Mesendoderm (in vitro differentiated cells): ENCODE data around the gene MESP2.

ENCODE experiments used
- DNase-seq: peaks from one replicate; pipeline ENCODE4 v3.0.0; 2013
- H2AK5ac ChIP-seq: 2 replicates; pipeline ENCODE4 v1.6.1; 2013; ENCODE audit warnings: low read length, inconsistent platforms
- H2BK120ac ChIP-seq: 2 replicates; pipeline ENCODE4 v1.6.1; 2013; ENCODE audit warnings: low read depth, mild to moderate bottlenecking, low read length, moderate library complexity, mixed read lengths
- H2BK15ac ChIP-seq: replicated peaks from 2 replicates; pipeline ENCODE4 v1.6.1; 2013; ENCODE audit warnings: low read depth, mild to moderate bottlenecking, moderate library complexity
- H2BK5ac ChIP-seq: 2 replicates; pipeline ENCODE4 v1.6.1; 2013; ENCODE audit warnings: low read length, inconsistent platforms
- H3K18ac ChIP-seq: 2 replicates; pipeline ENCODE4 v1.6.1; 2013; ENCODE audit warnings: mild to moderate bottlenecking, low read length, mixed read lengths
- H3K23ac ChIP-seq: one replicate; pipeline ENCODE4 v1.6.1; 2013; ENCODE audit warnings: low read length
- H3K27ac ChIP-seq: 2 replicates; pipeline ENCODE4 v1.5.1; 2013; ENCODE audit warnings: low read depth, mild to moderate bottlenecking, inconsistent platforms, low read length, moderate library complexity
- H3K27me3 ChIP-seq: 2 replicates; pipeline ENCODE4 v1.6.1; 2013; ENCODE audit warnings: low read length, control low read depth, mild to moderate bottlenecking, inconsistent platforms; ENCODE audit not compliant: insufficient read depth, poor library complexity
- H3K36me3 ChIP-seq: 2 replicates; pipeline ENCODE4 v1.6.1; 2013; ENCODE audit warnings: low read length, inconsistent platforms; ENCODE audit not compliant: control insufficient read depth, insufficient read depth
- H3K4ac ChIP-seq: one replicate; pipeline ENCODE4 v1.6.1; 2013; ENCODE audit warnings: low read depth, mild to moderate bottlenecking, low read length, moderate library complexity
- H3K4me1 ChIP-seq: 2 replicates; pipeline ENCODE4 v1.6.1; 2013; ENCODE audit warnings: low read depth, low read length, inconsistent platforms; ENCODE audit not compliant: control insufficient read depth
- H3K4me2 ChIP-seq: 2 replicates; pipeline ENCODE4 v1.6.1; 2013; ENCODE audit warnings: low read length
- H3K4me3 ChIP-seq: 2 replicates; pipeline ENCODE4 v1.5.1; 2013; ENCODE audit warnings: mild to moderate bottlenecking, low read length
- H3K56ac ChIP-seq: one replicate; pipeline ENCODE4 v1.6.1; 2013; ENCODE audit warnings: low read length
- H3K79me1 ChIP-seq: 2 replicates; pipeline ENCODE4 v1.6.1; 2013; ENCODE audit warnings: low read length, inconsistent platforms
- H3K79me2 ChIP-seq: 2 replicates; pipeline ENCODE4 v1.6.1; 2013; ENCODE audit warnings: mild to moderate bottlenecking, low read length; ENCODE audit not compliant: control insufficient read depth, insufficient read depth
- H3K9ac ChIP-seq: 2 replicates; pipeline ENCODE4 v1.6.1; 2013; ENCODE audit warnings: low read length, inconsistent platforms
- H4K5ac ChIP-seq: one replicate; pipeline ENCODE4 v1.6.1; 2013; ENCODE audit warnings: low read length
- H4K8ac ChIP-seq: one replicate; pipeline ENCODE4 v1.6.1; 2013; ENCODE audit warnings: low read depth, mild to moderate bottlenecking, control low read depth, low read length, moderate library complexity
- WGBS: extraction: QIAGEN DNeasy Blood & Tissue Kit; methylation state at CpG from one replicate; pipeline ENCODE4 v1.1.7; 2013; ENCODE audit warnings: low lambda C conversion rate, missing lambda C conversion rate; ENCODE audit not compliant: insufficient coverage; ENCODE audit errors: extremely low coverage; 5-methylcytosine and 5-hydroxymethylcytosine counted together

Gene MESP2

GRCh38 chr15:89758981-89759380 lies 17.2 kb upstream of the MESP2 start:
- no peak overlapping the region for H3K27ac ChIP-seq
- H3K23ac ChIP-seq, result peak overlapping the region; percentile 96
- no peaks in the 10 kb centered on the region for H3K79me1 ChIP-seq
- no peak overlapping the region for H4K8ac ChIP-seq
- H3K4me2 ChIP-seq, result no peak overlapping the region
- peaks cover 14% of the 10 kb centered on the region for H3K4me1 ChIP-seq
- peak overlapping the region; percentile 85 for H3K56ac ChIP-seq
- H3K18ac ChIP-seq, result peak overlapping the region; percentile 2
- no peaks in the 10 kb centered on the region for H3K36me3 ChIP-seq
- no peaks in the 10 kb centered on the region for H3K27me3 ChIP-seq
- H2BK5ac ChIP-seq, result peak overlapping the region; percentile 93
- no CpG with 5 or more reads among the region's 8 CpGs for WGBS
- DNase-seq, result no peak
- peak overlapping the region; percentile 98 for H2AK5ac ChIP-seq
- no peaks in the 10 kb centered on the region for H3K79me2 ChIP-seq
- peak overlapping the region; percentile 60 for H4K5ac ChIP-seq
- no peak overlapping the region for H3K4ac ChIP-seq
- H2BK120ac ChIP-seq, result no peak overlapping the region
- H3K4me3 ChIP-seq, result no peak overlapping the region
- no peak overlapping the region for H2BK15ac ChIP-seq
- peak overlapping the region; percentile 48 for H3K9ac ChIP-seq

DNA sequence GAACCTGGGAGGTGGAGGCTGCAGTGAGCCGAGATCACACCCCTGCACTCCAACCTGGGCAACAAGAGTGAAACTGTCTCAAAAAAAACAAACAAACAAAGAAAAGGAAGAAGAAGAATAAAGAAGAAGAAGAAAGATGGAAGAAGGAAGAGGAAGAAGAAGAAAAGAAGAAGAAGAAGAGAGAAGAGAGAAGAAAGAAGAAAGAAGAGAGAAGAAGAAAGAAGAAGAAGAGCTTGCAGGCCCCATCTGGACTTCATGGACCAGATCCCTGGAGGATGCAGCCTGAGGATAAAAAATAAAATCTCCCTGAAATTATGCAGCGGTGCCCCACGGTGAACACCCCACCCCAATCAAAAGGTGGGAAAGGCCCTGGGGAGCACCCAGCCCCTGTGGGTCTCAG lies 16.3 kb upstream of the MESP2 start:
- H3K27me3 ChIP-seq, result no peaks in the 10 kb centered on the region
- H3K4ac ChIP-seq, result peak overlapping the region; percentile 36
- no peak overlapping the region for H3K27ac ChIP-seq
- no peak overlapping the region for H2AK5ac ChIP-seq
- H3K79me2 ChIP-seq, result no peaks in the 10 kb centered on the region
- peaks cover 14% of the 10 kb centered on the region for H3K4me1 ChIP-seq
- no peak overlapping the region for H4K5ac ChIP-seq
- DNase-seq, result no peak
- no peaks in the 10 kb centered on the region for H3K79me1 ChIP-seq
- H4K8ac ChIP-seq, result no peak overlapping the region
- no peaks in the 10 kb centered on the region for H3K36me3 ChIP-seq
- H3K4me3 ChIP-seq, result no peak overlapping the region
- peak overlapping the region; percentile 88 for H3K56ac ChIP-seq
- H3K4me2 ChIP-seq, result no peak overlapping the region
- H2BK15ac ChIP-seq, result no peak overlapping the region
- no peak overlapping the region for H3K18ac ChIP-seq
- no peak overlapping the region for H3K9ac ChIP-seq
- peak overlapping the region; percentile 50 for H2BK5ac ChIP-seq
- WGBS, result no CpG with 5 or more reads among the region's 3 CpGs
- H2BK120ac ChIP-seq, result no peak overlapping the region
- H3K23ac ChIP-seq, result no peak overlapping the region

DNA sequence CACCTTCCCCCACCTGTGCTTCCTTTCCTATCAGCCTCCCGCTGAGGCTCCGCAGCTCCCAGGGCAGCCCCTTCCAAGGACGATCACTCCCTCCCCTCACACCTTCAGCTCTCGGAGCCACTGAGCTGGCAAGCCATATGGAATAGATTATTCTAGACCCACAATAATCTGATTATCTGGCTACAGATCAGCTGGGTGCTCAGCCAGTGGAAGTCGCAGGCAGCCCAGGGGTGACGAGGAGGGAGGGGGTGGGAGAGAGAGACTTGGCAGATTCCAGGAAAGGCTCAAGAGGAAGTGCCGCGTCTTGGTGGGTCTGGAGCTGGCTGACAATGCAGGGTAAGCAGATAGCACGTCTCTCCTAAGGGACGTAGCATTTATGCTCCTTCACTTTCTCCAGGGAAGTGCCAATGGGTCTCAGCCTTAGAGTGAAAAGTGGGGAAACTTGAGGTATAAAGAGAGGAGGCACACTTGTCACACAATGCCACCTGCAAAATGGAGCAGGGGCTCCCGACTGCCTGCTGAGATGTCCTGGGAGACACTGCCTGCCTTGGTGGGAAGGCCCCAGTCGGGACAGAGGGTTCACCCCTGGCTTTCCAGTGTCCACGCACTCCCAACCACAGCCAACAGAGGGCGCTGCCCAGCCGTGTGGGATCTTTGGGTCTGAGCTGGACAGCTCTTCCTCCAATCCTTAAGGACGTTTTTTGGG lies 15.7 kb upstream of the MESP2 start:
- Histone ChIP-seq H3K4me1 (peaks cover 14% of the 10 kb centered on the region), H3K79me1 (no peaks in the 10 kb centered on the region), H3K27me3 (no peaks in the 10 kb centered on the region), H3K56ac (peak overlapping the region; percentile 88), H3K27ac (peak overlapping the region; percentile 6), H3K4me3 (no peak overlapping the region), H3K23ac (no peak overlapping the region), H3K36me3 (no peaks in the 10 kb centered on the region), H2BK5ac (peak overlapping the region; percentile 99), H4K8ac (no peak overlapping the region), H4K5ac (no peak overlapping the region), H3K79me2 (no peaks in the 10 kb centered on the region), H3K18ac (no peak overlapping the region), H2BK120ac (no peak overlapping the region), H2BK15ac (no peak overlapping the region), H3K4me2 (peak overlapping the region; percentile 67), H2AK5ac (no peak overlapping the region), H3K4ac (no peak overlapping the region), H3K9ac (peak overlapping the region; percentile 70)
- no CpG with 5 or more reads among the region's 16 CpGs for WGBS
- DNase-seq, result peak; percentile 96

DNA sequence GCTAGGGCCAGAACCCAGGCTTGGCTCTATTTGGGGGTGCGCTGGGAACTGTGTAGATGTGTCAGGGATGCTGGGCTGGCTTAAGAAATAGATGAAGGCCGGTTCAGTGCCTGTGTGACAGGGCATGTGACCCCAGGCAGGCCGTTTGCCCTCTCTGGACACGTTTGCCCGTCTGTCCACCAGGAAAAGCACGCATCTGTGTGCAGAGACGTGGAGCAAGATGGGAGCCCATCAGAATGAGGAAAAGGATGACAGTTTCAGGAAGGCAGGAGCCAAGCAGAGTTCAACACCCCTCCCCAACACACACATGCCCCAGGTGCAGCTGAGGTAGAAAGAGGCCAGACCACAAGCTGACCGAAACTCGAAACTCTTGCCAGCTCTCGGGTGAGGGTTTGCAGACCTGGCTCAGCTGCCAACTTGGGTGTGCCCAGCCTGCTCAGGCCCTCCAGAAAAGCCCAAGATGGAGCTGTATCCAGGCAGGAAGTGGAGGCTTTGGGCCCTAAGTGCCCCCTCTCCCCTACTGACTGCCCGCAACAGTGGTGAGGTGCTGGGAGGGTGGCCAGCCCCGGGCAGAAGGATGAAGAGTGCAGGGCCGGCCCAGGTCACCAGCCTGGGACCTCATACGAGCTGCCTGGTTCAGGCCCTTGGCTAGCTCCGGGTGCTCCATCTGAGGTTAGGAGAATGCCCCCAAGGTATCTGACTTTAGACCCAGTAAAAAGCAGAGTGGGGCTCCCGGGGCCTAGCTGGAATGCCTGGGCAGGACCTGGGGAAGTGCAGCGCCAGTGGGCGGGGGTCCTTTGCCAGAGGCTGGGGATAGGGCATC lies 14.9 kb upstream of the MESP2 start:
- H3K4me1 ChIP-seq, result peaks cover 14% of the 10 kb centered on the region
- H2AK5ac ChIP-seq, result peak overlapping the region; percentile 85
- peak overlapping the region; percentile 83 for H3K56ac ChIP-seq
- no peaks in the 10 kb centered on the region for H3K36me3 ChIP-seq
- no peak overlapping the region for H3K18ac ChIP-seq
- DNase-seq, result no peak
- H3K79me1 ChIP-seq, result no peaks in the 10 kb centered on the region
- no peak overlapping the region for H3K4ac ChIP-seq
- no peak overlapping the region for H3K4me2 ChIP-seq
- no peak overlapping the region for H3K4me3 ChIP-seq
- H4K5ac ChIP-seq, result no peak overlapping the region
- H3K23ac ChIP-seq, result no peak overlapping the region
- H2BK15ac ChIP-seq, result no peak overlapping the region
- H4K8ac ChIP-seq, result no peak overlapping the region
- peak overlapping the region; percentile 31 for H3K9ac ChIP-seq
- H3K79me2 ChIP-seq, result no peaks in the 10 kb centered on the region
- H3K27me3 ChIP-seq, result no peaks in the 10 kb centered on the region
- H3K27ac ChIP-seq, result no peak overlapping the region
- WGBS, result no CpG with 5 or more reads among the region's 18 CpGs
- H2BK5ac ChIP-seq, result peak overlapping the region; percentile 83
- no peak overlapping the region for H2BK120ac ChIP-seq

GRCh38 chr15:89761929-89762328 lies 14.2 kb upstream of the MESP2 start:
- Histone ChIP-seq H3K23ac (no peak overlapping the region), H3K4ac (no peak overlapping the region), H3K4me1 (peaks cover 14% of the 10 kb centered on the region), H3K18ac (no peak overlapping the region), H3K36me3 (no peaks in the 10 kb centered on the region), H4K5ac (no peak overlapping the region), H3K4me2 (no peak overlapping the region), H3K9ac (no peak overlapping the region), H3K56ac (peak overlapping the region; percentile 83), H2BK120ac (no peak overlapping the region), H4K8ac (no peak overlapping the region), H3K27me3 (no peaks in the 10 kb centered on the region), H2AK5ac (peak overlapping the region; percentile 17), H2BK15ac (no peak overlapping the region), H3K79me2 (no peaks in the 10 kb centered on the region), H3K79me1 (no peaks in the 10 kb centered on the region), H3K4me3 (no peak overlapping the region), H3K27ac (no peak overlapping the region), H2BK5ac (peak overlapping the region; percentile 13)
- no CpG with 5 or more reads among the region's 5 CpGs for WGBS
- no peak for DNase-seq
